Fibroblast of villous mesenchyme (primary cell): ENCODE results near the gene PPP2R2C. TPM values are rescaled to one million over a fixed set of nuclear protein-coding genes. Genes with fewer than 3 reads are reported as not detected.

Experiments used
- DNase-seq: peaks from one replicate; pipeline ENCODE4 v3.0.0-alpha.2; 2010; ENCODE audit warnings: low read depth
- H3K4me3 ChIP-seq: 2 replicates; pipeline ENCODE4 v1.5.1; 2011; ENCODE audit warnings: low read depth, mild to moderate bottlenecking, low read length
- total RNA-seq: library from RNA; depleted of rRNA; stranded (reverse); fragments of >200 nt; gene quantifications from 2 replicates; pipeline ENCODE4 v1.2.3, GENCODE V29; 2012
- TF ChIP-seq, protein P1 (sequence below): IDR thresholded peaks from 2 replicates; pipeline ENCODE4 v1.5.1; 2012; ENCODE audit warnings: low read depth, mild to moderate bottlenecking, low read length; ENCODE audit not compliant: insufficient read depth

PPP2R2C gene
- total RNA-seq, 1 donor: not detected

GRCh38 chr4:6290769-6291547 is 181.5 kb downstream of the PPP2R2C start:
- no peak for DNase-seq
- TF ChIP-seq, protein P1, sequence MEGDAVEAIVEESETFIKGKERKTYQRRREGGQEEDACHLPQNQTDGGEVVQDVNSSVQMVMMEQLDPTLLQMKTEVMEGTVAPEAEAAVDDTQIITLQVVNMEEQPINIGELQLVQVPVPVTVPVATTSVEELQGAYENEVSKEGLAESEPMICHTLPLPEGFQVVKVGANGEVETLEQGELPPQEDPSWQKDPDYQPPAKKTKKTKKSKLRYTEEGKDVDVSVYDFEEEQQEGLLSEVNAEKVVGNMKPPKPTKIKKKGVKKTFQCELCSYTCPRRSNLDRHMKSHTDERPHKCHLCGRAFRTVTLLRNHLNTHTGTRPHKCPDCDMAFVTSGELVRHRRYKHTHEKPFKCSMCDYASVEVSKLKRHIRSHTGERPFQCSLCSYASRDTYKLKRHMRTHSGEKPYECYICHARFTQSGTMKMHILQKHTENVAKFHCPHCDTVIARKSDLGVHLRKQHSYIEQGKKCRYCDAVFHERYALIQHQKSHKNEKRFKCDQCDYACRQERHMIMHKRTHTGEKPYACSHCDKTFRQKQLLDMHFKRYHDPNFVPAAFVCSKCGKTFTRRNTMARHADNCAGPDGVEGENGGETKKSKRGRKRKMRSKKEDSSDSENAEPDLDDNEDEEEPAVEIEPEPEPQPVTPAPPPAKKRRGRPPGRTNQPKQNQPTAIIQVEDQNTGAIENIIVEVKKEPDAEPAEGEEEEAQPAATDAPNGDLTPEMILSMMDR: no peak
- no peak overlapping the region for H3K4me3 ChIP-seq

DNA sequence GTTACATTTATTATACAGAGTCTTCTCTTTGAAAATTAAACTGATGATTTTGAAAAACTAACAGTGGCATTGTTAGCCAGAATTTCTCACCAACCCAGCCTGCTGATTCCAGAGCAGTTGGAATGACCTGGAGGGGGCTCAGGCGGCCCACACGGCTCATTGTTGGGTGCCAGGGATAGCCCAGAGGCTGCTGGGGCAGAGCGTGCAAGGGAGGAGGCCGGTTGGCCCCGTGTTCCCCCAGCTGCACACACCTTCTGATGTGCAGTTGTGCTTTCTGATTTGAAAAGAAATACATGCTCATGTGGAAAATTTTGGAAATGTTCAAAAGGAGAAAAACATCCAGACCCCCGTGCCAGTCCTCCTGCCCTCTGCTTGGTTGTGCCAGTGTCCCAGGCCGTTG is 182.2 kb downstream of the PPP2R2C start:
- TF ChIP-seq, protein P1: no peak
- H3K4me3 ChIP-seq: no peak overlapping the region
- no peak for DNase-seq

GRCh38 chr4:6288871-6289270 is 183.5 kb downstream of the PPP2R2C start:
- no peak overlapping the region for H3K4me3 ChIP-seq
- DNase-seq: no peak
- TF ChIP-seq, protein P1: no peak

DNA sequence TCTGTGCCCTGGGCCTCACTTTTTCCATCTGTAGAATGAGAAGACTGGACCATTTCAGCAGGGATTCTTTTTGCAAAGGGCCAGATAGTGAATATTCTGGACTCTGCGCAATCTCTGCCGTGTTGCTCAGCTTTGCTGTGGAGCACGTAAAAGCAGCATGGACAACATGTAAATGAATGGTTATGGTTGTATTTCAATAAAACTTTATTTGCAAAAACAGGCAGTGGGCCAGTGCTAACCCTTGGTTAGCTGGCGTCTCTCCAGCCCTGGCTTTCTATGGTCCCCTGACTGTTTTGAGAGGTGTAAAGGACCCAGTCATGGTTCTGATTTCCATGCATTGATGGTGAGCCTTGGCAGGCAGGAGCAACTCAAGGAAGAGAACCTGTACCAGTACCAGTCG is 184.1 kb downstream of the PPP2R2C start:
- no peak for DNase-seq
- H3K4me3 ChIP-seq: no peak overlapping the region
- TF ChIP-seq, protein P1: no peak

GRCh38 chr4:6287017-6287788 is 185.2 kb downstream of the PPP2R2C start:
- TF ChIP-seq, protein P1: no peak
- no peak overlapping the region for H3K4me3 ChIP-seq
- DNase-seq: no peak

- DNase-seq: no peak
- H3K4me3 ChIP-seq: no peak overlapping the region
- TF ChIP-seq, protein P1: no peak
Observed at GRCh38 chr4:6283282-6283681, 189.1 kb downstream of the PPP2R2C start.
